AG08396 (cell line): ENCODE results near the gene SELENOH.
"Not testable (repeated sequence)": the region's sequence is repeated elsewhere in the genome, so short reads cannot be mapped to it uniquely, and the experiment has no call there.

Experiments used
- DNase-seq: peaks from one replicate; pipeline ENCODE4 v3.0.0; 2012; ENCODE audit warnings: low spot score, mixed read lengths

The SELENOH gene, protein sequence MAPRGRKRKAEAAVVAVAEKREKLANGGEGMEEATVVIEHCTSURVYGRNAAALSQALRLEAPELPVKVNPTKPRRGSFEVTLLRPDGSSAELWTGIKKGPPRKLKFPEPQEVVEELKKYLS

DNA sequence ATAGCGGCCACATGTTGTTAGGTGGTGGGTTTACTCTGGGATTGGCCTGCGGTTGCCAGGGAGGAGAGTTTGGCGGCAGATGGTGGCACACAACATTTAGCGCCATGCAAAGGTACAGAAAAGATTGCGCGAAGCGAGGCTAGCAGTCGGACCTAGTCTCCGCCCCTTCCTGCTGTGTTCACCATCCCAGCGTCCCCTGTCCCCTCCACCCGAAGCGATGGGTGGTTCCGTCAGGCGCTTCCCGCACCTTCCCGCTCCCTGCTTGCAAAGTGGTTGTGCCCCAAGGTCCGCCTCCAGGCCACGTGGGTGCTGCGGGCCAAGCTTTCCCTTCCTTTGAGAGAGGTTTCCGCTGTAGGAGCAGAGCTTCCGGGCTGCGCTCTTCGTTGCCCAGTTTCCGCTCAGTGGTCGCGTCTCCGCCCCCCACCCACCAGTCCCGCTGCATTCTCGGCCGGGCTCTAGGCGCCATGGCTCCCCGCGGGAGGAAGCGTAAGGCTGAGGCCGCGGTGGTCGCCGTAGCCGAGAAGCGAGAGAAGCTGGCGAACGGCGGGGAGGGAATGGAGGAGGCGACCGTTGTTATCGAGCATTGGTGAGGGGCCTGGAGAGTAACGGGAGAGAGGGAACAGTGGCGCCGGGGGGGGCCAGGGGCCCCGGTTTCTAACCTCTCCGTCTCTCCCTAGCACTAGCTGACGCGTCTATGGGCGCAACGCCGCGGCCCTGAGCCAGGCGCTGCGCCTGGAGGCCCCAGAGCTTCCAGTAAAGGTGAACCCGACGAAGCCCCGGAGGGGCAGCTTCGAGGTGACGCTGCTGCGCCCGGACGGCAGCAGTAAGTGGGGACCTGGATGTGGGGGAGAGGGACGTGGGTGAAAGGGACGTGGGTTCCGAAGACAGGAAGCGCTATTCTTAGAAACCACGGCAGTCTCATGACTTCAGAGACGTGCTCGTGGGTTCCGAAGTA lies at the start of gene SELENOH:
SELENOH (plus strand) TSS at position 360 of the 955 bp plus-strand sequence; CDS start at position 465, 105 bp downstream.
- peak; percentile 95 for DNase-seq

DNA sequence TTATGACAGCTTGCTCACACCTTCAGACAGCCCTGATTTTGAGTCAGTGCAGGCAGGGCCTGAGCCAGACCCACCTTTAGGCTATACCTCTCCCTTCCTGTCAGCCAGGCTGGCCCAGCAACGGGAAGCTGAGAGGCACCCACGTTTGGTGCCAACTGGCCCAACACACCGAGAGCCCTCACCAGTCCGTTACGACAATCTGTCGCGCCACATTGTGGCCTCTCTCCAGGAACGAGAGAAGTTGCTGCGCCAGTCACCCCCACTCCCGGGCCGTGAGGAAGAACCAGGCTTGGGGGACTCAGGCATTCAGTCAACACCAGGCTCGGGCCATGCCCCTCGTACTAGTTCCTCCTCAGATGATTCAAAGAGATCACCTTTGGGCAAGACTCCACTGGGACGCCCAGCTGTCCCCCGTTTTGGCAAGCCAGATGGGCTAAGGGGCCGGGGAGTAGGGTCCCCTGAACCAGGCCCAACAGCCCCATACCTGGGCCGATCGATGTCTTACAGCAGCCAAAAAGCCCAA lies 42.4 kb upstream of the SELENOH start:
- no peak for DNase-seq

DNA sequence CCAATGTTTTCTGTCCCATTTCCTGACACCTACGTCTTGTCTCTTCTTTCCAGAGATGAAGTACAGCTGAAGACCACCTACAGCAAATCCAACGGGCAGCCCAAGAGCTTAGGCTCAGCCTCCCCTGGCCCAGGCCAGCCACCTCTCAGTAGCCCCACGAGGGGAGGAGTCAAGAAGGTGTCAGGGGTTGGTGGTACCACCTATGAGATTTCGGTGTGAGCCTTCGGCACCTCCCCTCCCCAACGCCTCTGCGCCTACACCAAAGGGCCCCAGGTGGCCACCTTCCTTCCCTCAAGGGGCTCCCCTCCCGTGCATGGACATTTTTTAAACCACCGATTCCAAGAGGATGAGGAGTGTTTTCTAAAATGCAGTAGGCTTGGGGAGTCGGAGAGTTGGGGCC lies 41.5 kb upstream of the SELENOH start:
- no peak for DNase-seq

DNA sequence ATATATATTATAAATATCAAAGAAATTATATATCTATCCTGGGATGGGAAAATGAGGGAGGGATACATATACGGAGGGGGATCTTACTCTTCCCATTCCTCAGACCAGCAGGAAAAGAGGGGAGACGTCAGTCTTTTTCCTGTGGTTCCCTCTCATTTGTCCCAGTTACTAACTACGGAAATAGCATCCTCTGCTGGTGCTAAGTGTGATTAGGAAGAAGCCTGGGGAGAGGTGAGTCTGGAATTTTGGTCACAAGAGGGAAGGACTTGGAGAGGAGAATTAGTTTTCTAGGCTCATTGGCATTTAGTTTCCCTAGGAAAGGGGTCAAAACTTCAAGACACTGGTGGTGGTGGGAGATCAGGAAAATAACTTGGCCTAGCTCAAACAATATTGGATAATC lies 40.9 kb upstream of the SELENOH start:
- no peak for DNase-seq

DNA sequence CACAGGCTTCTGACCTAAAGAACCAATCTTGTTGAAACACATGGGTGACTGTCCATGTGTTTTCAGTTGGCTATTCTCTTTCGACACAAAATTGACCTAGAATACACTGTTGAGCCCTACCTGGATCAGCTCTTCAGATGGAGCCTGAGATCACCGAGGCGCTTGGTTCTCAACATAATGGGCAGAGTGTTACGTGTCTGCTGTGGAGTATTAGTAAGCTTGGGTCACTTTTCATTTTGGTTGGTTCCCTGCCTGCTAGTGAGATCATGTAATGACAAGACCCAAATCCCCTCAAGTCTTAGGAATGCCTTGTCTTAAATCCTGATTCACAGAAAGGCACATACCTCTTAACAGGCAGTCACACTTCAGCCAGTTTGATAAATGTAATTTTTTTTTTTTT lies 38.0 kb upstream of the SELENOH start:
- no peak for DNase-seq

DNA sequence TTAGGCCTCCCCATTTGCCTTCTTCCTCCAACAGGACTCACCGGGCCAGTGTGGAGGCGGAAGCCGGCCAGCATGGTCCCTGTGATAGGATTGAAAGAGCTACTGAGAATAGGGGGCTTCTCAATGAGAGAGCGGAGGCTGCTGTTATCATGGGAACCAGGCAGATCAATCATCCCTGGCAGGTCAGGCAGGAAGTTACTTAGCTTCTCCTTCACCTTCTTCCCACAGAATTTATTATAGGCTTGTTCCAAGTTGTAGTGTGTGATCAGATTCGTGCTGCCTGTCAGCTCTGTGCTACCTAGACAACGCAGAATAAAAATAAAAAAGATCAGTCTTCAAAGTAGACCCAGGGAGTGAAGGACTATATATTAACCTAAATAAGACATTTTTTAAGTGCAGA lies 36.4 kb upstream of the SELENOH start:
- DNase-seq, result no peak

DNA sequence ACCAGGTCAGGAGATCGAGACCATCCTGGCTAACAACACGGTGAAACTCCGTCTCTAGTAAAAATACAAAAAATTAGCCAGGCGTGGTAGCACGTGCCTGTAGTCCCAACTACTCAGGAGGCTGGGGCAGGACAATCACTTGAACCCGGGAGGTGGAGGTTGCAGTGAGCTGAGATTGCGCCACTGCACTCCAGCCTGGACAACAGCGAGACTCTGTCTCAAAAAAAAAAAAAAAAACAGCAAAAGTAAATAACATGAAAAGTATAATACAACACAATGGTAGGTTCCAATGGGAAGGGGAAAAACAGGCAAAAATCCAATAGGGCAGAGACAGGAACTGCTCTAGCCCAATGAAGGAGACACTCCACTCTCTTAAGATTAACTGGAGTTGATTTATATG lies 35.9 kb upstream of the SELENOH start:
- DNase-seq, result not testable (repeated sequence)

DNA sequence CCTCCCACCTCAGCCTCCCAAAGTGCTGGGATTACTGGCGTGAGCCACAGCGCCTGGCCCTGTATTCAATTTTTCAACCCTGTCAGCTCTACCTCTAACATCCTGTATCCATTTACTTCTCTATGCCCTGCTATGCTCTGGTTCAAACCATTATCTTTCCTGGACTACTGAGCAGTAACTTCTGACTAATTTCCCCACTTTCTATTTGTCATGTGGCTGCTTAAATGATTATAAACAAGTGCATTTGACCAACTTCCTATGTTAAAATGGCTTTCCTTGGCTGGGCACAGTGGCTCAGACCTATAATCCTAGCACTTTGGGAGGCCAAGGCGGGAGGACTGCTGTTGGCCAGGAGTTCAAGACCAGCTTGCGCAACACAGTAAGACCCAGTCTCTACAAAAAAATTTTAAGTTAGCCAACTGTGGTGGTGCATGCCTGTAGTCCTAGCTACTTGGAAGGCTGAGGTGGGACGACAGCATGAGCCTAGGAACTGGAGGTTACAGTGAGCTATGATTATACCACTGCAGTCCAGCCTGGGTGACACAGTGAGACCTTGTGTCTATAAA lies 31.4 kb upstream of the SELENOH start:
- DNase-seq, result no peak

DNA sequence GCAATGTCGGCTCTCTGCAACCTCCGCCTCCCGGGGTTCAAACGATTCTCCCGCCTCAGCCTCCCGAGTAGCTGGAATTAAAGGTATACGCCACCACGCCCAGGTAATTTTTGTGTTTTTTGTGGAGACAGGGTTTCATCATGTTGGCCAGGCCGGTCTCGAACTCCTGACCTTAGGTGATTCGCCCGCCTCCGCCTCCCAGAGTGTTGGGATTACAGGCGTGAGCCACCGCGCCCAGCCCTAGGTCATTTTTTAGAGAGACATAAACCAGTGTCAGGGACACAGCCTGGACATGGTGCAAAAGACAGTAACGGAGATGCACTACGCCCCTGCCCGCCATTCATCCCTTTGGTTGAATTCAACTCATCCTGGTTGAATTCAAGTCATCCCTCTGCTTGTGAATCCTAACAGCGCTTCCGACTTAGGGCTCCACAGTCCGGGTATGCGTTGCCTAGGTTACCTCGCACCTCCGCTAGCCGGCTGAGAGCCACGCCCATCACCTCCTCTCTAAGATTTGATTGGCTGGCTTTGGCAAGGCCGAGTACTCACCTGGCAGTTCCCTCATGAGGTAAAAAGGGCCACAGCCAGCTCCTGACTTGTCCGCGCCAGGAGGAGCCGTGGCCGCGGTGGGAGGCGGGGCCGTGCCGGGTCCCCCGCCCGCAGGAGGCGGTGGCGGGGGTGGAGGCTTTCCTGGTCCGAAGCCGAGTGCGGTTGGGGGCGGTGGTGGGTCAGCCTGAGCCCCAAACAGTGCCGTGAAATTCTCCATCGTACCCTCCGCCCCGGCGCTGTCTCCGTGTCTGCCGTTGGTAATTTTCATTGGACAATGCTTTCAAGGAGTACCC lies 29.7 kb upstream of the SELENOH start, which contains the start of gene MED19:
MED19 (minus strand) TSS at position 802 of the 842 bp plus-strand sequence; CDS start at position 766, 36 bp downstream.
- peak; percentile 73 for DNase-seq

DNA sequence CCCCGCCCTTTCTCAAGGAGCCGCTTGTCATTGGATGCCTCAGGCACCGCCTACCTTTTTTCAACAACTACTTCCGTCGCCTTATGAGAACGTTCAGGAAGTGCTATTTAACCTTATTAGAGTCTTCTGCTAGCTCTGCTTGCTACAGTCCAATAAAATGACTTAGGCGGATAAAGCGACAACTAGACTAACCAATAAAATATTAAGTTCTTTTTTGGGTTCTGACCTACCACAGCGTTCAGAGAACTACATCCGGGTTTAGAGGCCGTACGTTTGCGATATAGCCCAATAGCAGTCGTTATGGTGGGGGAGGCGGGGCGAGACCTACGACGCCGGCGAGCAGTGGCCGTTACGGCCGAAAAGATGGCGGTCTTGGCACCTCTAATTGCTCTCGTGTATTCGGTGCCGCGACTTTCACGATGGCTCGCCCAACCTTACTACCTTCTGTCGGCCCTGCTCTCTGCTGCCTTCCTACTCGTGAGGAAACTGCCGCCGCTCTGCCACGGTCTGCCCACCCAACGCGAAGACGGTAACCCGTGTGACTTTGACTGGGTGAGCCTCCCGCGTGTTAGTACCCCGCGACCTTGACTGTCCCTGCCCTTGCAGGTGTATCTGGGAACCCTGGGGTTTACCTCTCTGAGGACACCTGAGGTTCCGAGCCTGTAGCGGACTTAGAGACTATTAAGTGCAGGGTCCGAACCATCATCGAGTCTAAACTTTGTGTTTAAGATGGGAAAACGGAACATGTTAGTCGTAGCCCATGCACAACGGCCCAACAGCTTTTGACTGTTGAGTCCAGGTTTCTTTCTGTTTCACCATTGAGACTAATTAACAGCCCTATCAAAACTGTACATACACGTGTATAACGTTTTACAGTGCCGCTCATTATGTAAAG lies 28.8 kb upstream of the SELENOH start, which contains the start of gene TMX2:
TMX2 (plus strand) TSS at position 338 of the 895 bp plus-strand sequence; CDS start at position 364, 26 bp downstream.
- DNase-seq, result peak; percentile 94

DNA sequence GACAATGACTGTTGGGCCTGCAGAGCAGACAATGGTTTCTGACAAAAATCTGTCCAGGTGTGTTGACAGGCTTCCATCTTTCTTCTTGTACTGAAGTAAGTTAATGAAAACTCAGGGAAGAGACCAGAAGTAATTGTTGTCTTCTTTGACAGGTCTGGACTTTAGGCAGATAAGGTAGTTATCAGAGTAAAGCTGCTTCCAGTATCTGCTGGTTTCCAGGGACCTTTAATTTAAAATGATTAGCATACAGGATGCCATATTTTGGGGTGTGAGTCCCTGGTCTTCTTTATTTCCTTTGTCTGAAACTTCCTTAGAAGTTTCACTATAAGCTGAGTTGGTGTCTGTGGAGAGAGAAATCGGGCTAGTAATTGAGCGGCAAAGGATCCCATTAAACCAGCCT lies 27.5 kb upstream of the SELENOH start:
- DNase-seq, result no peak

DNA sequence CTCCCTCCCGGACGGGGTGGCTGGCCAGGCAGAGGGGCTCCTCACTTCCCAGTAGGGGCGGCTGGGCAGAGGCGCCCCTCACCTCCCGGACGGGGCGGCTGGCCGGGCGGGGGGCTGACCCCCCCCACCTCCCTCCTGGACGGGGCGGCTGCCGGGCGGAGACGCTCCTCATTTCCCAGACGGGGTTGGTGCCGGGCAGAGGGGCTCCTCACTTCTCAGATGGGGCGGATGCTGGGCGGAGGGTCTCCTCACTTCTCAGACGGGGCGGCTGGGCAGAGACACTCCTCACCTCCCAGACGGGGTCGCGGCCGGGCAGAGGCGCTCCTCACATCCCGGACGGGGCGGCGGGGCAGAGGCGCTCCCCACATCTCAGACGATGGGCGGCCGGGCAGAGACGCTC lies 24.6 kb upstream of the SELENOH start:
- DNase-seq, result not testable (repeated sequence)

DNA sequence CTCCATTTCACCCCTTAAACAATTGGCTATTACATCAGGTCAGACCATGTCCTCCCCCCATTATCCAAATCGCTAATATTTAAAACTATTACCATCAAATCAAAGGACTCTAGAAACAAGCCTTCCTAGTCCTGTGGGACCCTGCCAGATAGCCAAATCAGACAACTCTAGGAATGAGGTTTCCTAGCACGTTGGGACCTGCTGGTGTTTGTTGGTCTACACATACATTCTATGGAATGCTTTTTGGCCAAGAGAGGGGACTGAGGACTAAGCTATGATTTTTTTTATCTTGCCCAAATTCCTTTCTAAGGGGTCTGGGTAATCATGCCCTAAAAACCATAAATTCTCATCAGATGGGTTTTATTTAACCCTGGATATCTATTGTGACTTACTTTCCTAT lies 14.1 kb upstream of the SELENOH start:
- DNase-seq, result no peak

DNA sequence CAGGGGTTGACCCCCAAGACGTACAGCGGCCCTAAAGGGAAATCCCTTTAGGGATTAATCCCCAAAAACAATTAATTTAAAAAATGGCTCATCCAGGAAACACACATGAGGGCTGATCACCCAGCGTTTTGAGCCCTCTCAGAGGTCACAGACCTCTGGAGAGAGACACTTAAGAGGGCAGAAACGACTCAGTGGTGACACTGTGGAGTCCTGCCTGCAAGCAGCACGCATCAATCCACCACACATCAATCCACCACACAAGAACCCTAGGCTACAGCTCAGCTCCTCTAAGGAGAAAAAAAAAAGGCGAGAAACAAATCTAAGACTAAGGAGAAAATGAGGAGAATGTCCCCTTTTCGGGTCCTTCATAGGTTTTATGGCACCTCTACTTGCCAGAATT lies 12.5 kb upstream of the SELENOH start:
- DNase-seq, result no peak

DNA sequence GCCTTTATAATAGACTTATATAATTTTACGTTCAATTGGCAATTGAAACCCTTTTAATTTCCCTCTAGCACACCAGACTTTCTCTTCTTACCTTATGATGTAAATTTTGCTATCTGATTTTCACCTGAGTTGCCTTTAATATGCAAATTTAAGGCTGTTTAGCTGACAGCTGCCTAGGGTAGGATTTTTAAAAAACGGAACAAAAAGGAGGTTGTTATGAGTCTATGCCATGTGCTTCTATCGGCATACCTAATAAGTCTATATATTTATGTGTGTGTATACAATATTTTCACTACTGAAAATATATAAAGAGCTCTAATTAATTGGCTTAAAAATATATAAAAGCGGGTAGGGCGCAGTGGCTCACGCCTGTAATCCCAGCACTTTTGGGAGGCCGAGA lies 11.8 kb upstream of the SELENOH start:
- DNase-seq, result no peak

DNA sequence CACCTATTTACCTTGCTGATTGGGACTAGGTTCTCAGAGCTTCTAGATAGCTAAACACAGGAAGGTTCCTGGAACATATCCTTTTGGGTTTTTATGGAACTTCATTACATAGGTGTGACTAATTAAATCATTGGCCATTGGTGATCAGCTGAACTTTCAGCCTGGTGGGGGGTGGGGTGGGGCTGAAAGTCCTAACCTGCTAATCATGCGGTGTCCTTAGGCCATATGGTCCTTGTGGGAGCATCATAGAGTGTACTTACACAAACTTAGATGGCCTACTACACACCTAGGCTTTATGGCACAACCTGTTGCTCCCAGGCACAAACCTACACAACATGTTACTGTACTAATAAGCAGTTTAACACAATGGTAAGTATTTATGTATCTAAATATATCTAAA lies 8.6 kb upstream of the SELENOH start:
- DNase-seq, result no peak

DNA sequence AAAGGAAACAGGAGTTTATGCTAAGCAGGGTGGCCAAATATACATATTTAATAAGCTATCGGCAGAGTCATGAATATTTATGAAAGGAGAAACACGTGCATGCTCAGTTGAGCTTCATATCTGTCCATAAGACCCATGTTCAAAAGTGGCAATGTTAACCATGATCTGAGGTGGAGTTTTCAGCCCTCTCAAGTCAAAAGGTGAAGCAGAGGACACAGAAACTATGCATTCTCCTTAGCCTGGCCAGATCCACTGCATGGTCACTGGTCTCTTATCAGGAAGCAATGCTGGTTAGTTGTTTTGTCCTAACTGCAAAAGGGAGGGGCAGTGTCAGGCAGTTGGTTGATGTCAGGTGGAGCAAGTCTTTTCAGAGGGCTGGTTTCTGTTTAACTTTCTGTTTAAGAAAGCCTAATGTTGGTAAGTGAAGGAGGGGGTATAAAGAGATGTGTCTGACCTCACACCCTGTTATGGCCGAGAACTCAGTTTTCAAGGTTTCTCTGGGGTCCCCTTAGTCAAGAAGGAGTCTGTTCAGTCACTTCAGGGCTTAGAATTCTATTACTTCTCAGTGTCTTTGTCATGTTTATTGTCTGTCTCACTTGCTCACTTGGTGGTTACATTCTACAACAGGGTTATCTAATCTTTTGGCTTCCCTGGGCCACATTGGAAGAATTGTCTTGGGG lies 5.5 kb upstream of the SELENOH start:
- no peak for DNase-seq

DNA sequence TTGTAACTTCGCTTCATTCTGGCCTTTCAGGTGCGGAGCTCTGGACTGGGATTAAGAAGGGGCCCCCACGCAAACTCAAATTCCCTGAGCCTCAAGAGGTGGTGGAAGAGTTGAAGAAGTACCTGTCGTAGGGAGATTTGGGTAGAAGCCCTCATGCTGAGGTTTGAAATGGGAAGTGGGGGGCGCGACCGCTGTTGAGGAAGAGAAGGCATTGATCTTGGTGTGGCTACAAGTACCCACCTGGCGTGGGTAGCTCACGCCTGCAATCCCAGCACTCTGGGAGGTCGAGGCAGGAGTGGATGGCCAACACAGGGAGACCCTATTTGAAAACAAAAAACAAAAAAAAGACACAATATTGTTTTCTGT lies 779 bp downstream of the SELENOH start:
- DNase-seq, result no peak

DNA sequence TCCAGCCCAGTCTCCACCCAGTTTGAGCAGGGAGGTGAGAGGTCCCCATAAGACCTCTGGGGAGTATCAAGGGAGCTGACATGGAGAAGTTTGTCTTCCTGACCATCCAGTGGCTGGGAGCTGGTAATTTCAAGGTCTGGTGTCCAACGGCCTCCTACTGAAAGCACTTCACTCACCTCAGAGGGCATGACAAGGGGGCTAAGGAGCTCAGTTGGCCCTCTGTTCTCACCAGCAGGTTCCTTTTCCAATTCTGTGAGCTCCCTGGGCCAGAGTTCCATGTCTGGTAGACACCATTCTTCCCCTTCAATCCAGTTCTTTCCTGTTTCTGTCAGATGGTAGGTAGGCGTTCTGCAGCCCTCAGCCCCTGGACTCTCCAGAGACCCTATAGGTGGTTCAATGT lies 3.1 kb downstream of the SELENOH start:
- no peak for DNase-seq

DNA sequence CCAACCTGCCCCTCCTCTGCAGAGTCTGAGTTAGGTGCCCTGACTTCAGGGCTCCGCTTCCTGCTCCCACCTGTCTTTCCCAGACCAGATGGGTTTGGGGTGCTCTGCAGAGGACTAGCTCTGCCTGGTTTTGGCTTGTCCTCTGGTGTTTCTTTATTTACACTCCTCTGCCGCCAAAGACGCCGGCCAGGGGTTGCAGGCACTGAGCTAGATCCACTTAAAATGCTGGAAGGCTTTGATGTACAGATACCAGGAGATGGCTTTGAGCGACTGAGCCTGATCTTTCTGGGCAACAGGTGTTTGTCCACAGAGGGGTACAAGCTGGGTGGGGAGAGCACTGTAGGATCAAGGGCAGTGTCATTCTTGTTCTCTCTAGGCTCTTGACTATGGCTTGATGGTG lies 3.9 kb downstream of the SELENOH start:
- no peak for DNase-seq
